NK-92 (cell line): ENCODE measurements around the gene DBP.

Experiments
- DNase-seq: peaks from one replicate; lab custom pipeline; 2025; ENCODE audit not compliant: unreplicated experiment; lab: John Stamatoyannopoulos, UW

The DBP gene

DNA sequence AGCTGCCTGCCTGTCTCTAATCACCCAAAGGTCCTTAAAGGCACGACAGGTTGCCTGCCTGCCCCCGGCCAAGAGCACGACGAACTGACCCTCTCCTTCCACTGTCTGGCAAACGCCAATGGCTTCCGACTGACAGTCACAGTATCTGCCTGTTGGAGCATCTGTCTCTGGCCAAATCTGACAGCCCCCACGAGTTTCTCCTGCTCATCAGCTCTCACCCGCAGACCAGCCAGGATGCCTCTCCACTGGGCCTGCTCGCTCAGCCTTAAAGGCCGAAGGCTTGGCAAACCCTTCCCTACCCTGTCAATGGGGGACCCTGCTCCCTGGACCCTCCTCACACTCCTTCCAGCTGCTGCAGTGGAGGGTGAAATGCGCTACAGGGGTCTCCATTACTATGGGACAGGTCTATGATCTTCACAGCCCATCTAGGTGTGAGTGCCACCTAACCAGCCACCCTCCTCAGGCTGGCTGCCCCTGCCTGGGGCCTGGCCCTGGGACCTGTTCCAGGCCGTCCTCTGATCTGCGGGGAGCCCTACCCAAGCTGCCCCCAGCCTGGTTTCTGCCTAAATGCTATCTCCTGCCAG, 23.2 kb downstream of the DBP start:
- no peak for DNase-seq

- no peak for DNase-seq
These were observed 23.9 kb downstream of the DBP start for GRCh38 chr19:48613024-48613851.

DNA sequence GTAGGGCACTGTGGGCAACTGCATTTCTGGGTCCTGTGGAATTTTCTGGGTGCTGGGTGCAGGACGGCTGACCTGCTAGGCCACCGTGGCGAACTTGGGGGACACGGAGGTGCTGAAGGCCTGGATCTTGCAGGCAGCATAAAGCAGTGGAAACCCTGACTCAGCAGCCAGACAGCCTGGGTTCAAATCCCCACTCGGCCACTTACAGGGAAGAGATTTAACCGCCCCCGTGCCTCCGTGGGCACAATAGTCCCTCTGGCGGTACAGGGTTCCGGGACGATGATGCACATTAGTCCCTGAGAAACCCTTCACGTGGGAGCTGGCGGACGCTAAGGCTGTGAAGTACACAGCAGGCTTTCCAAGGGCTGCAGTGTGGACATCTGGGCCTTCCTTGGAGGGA, 25.3 kb downstream of the DBP start:
- no peak for DNase-seq

- DNase-seq, result no peak
These were observed 27.5 kb downstream of the DBP start for GRCh38 chr19:48609571-48610108.

DNA sequence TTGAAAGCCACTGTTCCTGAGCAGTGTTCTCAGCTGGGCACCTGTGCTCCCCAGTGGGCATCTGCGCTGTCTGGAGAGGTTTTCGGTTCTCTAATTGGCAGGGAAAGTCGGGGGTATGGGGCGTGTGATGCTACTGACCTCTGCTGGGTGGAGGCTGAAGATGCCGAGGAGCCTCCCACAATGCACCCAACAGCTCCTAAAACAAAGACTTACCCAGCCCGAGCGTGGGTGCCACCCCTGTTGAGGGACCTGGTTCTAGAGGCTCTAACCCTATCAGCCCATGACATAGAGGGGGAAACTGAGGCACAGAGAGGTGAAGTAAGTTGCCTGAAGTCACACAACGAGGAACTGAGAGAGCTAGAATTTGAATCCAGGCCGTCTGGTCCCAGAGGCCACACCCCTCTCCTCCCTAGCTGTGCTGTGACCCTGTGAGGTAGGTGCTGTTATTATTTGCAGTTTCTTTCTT, 28.3 kb downstream of the DBP start:
- DNase-seq, result no peak

GRCh38 chr19:48607359-48607755, 29.8 kb downstream of the DBP start:
- DNase-seq, result no peak

GRCh38 chr19:48606463-48607358, 30.5 kb downstream of the DBP start, which contains the start of gene SPACA4:
TSS of gene SPACA4 (plus strand) at chr19:48606742. CDS start at chr19:48606979, 237 bp downstream.
- no peak for DNase-seq

DNA sequence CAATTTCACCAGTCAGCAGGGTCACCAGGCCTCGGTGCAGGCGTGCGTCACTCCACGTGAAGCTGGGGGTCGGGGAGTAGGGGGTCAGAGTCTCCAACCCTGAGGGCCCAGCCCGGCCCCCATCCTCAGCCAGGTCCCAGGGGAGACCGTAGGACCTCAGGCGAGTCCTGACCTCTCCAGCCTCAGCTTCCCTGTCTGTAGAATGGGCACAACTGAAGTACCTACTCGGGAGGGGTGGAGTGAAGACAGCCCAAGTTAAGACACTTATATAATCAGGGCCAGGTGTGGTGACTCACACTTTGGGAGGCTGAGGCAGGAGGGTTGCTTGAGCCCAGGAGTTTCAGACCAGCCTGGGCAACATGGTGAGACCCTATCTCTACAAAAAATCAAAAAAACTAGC, 33.3 kb downstream of the DBP start:
- DNase-seq, result no peak

GRCh38 chr19:48603449-48603848, 33.7 kb downstream of the DBP start:
- DNase-seq, result no peak

DNA sequence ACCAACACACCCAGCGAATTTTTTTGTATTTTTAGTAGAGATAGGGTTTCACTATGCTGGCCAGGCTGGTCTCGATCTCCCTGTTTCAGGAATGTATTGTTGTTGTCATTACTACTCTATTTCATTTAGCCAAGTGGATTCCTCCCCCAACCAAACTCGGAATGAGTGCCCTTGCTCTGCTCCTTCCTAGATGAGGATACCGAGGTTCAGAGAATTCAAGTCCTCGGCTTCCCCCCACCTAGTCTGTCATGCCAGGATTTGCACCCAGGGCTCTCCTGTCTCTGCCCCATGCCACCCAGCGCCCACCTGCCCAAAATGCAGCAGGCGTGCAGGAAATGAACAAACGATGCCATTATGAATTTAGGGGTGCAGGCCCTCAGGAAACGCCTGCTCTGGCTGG, 34.2 kb downstream of the DBP start:
- DNase-seq, result no peak

DNA sequence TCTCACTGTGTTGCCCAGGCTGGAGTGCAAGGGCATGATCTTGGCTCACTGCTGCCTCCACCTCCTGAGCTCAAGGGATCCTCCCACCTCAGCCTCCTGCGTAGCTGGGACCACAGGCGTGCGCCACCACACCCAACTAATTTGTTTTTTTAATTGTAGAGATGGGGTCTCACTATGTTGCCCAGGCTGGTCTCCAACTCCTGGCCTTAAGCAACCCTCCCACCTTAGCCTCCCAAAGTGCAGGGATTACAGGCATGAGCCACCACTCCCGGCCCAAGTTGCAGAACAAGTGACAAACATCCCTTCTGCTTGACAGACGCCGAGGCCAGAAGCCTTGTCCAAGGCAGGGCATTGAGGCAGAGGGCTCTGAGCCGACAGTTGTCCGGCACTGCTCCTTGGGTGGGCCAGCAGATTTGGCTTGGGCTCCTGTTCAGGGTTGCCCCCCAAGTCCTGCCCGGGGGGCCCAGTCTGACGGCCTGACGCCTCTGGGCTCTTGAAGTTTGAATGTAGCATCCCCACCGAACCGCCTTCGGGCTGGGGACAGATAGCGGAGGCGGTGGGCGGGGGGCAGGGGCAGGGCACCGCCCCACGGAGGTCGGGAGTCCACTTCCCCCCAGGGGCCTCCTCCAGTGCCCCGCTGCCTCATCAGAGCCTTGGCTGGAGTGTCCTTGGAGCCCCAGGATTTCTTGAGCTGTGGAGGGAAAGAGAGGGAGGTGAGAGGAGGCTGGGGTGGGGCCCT, 36.3 kb downstream of the DBP start:
- DNase-seq, result no peak

- DNase-seq, result no peak
These were observed 38.0 kb downstream of the DBP start for GRCh38 chr19:48598996-48599700.

DNA sequence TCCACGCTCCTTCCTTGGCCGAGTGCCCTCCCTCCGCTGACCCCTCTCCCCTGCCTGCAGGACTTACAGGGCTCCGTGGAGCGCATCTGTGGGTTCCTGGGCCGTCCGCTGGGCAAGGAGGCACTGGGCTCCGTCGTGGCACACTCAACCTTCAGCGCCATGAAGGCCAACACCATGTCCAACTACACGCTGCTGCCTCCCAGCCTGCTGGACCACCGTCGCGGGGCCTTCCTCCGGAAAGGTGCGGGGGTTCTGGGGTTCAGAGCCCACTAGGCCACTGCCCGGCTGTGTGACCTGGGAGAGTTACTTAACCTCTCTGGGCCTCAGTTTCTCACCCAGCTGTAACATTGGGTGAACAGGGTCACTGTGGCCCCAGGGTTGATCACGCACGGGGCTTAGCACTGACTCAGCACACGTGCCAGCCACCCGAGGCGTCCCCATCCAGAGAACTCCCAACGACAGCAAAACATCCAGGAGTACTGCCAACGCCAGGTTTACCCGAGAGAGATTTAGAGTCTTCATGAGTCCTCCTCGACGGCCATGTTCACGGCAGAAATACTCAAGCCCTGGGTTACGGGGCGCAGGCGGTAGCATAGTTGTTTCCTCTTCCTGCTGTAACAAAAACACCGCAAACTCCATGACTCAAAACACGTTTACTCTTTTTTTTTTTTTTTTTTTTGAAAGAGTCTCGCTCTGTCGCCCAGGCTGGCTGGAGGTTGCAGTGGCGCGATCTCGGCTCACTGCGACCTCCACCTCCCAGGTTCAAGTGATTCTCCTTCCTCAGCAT, 40.3 kb downstream of the DBP start:
- DNase-seq, result no peak

DNA sequence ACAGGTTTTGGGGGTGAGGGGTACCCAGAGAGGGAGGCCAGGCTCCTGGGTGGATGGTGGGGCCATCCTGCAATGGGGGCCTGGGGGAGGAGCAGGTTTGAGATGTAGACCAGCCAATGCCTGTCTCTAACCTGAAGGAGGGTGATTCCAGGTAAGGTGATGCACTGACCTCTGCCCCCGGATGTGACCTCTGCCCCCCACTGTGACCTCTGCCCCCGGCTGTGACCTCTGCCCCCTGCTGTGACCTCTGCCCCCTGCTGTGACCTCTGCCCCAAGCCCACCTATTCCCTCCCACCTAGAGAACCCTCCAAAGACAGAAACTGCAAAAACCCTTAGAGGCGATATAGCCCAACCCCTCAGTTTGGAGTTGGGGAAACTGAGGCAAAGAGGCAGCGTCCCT, 40.9 kb downstream of the DBP start:
- no peak for DNase-seq

DNA sequence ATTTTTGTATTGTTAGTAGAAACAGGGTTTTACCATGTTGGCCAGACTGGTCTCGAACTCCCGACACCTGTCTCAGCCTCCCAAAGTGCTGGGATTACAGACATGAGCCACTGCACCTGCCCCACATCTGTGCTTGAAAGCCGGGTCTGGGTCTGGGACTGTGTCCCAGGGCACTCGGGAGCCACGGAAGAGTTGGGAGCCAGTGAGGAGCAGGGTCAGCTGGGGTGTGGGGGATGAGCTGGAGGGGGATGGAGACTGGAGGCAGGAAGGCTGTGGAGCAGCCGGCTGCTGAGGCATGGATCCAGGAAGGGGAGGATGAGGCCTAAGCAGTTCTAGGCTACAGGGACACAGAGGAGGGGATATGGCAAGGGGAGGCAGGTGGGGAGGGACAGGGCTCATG, 41.3 kb downstream of the DBP start:
- no peak for DNase-seq

DNA sequence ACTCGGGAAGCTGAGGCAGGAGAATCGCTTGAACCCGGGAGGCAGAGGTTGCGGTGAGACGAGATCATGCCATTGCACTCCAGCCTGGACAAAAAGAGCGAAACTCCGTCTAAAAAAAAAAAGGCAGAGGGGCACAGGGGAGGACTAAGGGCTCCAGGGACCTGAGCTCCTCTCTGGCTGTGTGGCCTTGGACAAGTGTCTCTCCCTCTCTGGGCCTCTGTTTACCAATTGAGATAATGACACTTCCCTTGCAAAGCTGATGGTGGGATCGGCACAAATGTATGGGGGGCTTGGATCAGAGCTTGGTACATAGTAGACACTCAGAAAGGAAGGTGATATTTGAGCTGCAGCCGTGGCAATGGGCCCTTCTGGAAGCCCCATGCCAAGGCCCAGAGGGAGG, 42.0 kb downstream of the DBP start:
- DNase-seq, result no peak

- DNase-seq, result no peak
These were observed 46.2 kb downstream of the DBP start for GRCh38 chr19:48591021-48591420.

DNA sequence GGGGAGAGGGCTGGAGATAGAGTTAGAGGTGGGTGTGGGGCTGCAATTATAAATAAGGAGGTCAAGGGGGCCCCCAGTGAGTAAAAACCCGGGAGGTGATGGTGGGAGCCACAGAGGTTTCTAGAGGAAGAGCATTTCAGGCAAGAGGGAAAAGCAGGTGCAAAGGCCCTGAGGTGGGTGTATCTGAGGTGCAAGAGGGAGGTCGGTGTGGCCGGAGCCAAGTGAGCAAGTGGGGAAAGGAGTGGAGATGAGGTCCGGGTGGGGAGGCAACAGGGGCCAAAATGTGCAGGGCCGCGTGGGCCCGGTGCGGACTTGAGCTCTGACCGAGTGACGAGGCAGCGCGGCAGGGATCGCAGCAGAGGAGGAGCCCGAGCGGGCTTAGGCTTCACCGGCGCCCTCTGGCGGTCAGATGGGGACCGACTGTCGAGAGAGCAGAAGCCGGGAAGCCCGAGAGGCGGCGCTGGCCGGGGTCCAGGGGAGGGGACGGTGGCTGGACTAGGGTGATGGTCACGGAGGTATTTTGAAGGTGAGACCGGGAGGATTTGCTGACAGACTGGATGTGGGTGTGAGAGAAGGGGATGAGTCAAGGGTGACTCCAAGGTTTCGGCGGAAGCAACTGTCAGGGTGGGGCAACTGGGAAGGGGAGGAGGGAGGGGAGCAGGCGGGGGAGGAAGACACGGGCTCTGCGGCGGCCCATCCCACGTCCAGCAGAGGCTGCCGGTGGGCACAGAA, 48.3 kb downstream of the DBP start:
- no peak for DNase-seq

- DNase-seq, result no peak
These were observed 49.8 kb downstream of the DBP start for GRCh38 chr19:48587387-48587786.
